Stimulated activated CD4-positive, alpha-beta T cell treated with anti-CD3 and anti-CD28 coated beads, Interleukin-12 subunit alpha, Interleukin-12 subunit beta, amount 100 ng/mL, for 24 hours (primary cell): ENCODE data around the gene CRYBB1.
A peak's percentile ranks its signal among the peaks of the same experiment; 100 is the strongest.
"Not testable (repeated sequence)": the region's sequence is repeated elsewhere in the genome, so short reads cannot be mapped to it uniquely, and the experiment has no call there.

Experiments
- DNase-seq, 2 experiments: peaks; one replicate each; pipeline ENCODE4 v3.0.0-alpha.2; 2020; ENCODE audit warnings: low read depth in 2 of 2

Gene CRYBB1

DNA sequence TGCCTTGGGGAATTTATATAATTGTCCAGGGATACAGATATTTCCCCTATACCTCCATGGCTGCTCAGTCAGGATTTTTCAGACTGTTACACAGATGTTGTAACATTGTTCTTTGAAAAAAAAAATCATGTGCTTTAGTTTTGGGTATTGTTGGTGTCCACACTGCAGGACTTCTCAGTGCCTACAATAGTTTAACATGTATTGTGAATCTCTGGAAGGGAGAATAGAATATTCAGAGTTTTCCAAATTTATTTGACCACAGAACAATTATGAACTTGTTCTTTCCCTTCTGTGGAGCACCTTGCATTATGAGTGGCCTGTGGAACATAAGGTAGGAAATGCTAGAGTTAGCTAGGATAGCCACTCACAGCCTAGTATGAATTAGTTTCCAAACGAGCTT, 18.5 kb upstream of the CRYBB1 start:
- DNase-seq: no peak

DNA sequence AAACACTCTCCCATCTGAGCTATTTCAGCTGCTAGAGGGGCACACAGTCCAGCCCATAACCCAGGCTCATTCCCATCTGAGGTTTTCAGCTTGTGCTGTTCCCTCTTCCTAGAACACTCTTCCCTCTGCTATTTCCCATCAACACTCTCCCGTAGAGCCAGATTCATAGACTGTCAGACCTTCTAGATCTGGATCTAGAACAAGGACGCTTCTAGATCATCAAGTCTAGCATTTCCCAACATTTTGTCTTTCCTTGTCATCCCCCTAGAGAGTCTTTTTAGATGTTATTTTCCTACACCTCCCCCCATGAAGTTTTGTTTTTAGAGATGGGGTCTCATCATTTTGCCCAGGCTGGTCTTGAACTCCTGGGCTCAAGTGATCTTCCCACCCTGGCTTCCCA, 17.3 kb upstream of the CRYBB1 start:
- no peak for DNase-seq

DNA sequence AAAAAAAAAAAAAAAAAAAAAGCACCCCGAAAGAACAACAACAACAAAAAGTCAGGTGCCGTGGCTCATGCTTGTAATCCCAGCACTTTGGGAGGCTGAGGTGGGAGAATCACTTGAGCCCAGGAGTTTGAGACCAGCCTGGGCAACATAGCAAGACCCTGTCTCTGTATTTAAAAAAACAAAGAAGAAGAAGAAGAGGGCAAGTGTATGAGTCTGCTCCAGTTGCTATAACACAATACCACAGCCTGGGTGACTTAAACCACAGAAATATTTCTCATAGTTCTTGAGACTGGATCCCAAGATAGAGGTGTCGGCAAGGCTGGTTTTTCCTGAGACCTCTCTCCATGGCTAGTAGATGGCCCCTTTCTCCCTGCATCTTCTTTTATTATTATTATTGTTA, 16.4 kb upstream of the CRYBB1 start:
- DNase-seq: no peak

DNA sequence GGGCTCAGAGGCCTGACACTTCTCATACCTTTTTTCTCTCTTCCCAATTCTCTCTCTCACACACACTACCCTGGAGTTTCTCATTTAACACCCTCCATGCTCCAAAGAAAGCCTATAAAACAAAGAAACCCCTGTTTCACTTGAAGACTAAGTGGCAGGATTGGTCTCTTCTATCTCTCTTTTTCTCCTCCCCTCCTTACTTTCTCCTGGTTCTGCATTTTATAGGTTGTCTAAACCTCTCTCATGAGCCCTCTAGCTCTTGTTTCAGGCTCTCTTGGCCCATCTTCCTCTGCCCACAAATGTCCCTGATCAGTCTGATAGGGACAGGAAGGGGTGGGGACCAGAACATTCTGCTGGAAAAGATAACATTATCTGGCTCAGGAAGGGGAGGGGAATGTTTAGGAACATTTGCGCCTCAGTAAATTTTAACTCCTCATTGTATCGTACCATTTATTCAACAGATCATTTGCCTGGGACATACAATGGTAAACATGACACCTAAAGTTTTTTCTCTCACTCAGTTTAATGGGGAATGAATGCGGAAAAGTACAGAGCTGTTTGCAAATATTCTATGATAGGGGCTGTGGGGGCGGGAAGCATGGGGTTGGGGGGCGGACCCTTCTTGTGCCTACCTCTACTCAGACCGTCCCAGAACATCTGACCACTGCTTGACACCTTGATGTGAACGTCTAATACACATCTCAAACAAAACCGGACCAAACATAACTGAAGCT, 14.8 kb upstream of the CRYBB1 start:
- DNase-seq: no peak

GRCh38 chr22:26631282-26631681, 13.5 kb upstream of the CRYBB1 start:
- no peak for DNase-seq

- no peak for DNase-seq
Measured at GRCh38 chr22:26629988-26630761, 12.3 kb upstream of the CRYBB1 start.

DNA sequence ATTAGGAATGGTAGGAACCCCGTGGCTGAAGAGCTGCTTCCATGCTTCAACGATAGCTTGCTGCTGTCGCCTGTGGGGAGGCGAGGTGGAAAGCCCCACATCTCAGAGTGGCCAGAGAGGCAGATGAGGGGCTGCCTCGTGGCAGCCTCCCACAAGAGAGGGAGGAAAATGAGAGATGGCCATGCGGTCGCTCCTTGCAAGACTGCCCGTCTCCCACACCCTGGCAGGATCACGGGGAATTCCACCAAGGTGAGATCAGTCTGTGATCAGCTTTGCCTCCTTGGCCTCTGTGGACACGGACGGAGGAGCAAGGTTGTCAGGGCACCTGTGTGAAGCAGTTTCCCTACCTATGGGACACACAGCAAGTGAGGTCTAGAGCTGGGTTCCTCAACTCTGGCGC, 7.0 kb upstream of the CRYBB1 start:
- no peak for DNase-seq

GRCh38 chr22:26623984-26624383, 6.2 kb upstream of the CRYBB1 start:
- no peak for DNase-seq

DNA sequence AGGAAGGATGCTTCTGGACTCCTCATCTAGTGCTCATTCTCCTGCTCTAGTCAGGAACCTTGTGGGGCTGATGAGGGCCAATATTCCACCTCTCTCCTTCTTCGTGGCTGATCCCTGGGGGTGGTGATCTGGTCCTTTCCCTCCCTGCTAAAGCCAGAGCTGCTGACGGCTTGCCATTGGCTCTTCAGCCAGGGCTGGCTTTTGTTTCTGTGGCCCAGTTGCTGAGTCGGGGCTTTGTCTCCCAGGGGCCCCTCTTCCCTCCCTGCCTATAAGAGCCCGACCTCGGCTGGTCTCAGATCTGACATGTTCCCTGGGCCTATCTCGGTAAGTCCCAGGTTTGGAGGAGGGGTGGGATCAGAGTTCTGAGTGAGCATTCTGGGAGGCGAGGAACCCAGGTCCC, 3.8 kb upstream of the CRYBB1 start, which contains the start of gene CRYBA4:
TSS of gene CRYBA4 (plus strand) at position 301 of the 400 bp plus-strand sequence. CDS start 634 bp downstream, outside the sequence.
- no peak for DNase-seq

GRCh38 chr22:26620197-26620596, 2.4 kb upstream of the CRYBB1 start:
- DNase-seq: no peak

DNA sequence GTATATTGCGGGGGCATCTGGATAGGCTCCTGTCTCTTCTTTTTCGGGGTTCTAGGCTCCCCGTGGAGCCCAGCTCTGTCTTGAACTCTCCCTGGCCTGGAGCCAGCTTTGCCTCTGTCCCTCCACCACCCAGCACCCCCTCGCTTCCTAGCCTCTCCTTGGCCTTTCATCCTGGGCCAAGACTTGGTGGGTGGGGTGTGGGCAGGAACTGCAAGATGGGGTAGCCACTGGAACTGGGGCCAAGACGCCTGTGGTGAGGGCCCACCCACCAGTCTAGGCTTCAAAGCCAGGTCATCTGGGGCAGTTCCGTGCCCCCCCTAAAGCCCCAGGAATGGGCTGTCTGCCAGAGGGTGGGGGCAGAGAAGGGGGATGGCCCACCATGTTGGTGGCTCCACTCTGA, 1.7 kb upstream of the CRYBB1 start:
- no peak for DNase-seq

DNA sequence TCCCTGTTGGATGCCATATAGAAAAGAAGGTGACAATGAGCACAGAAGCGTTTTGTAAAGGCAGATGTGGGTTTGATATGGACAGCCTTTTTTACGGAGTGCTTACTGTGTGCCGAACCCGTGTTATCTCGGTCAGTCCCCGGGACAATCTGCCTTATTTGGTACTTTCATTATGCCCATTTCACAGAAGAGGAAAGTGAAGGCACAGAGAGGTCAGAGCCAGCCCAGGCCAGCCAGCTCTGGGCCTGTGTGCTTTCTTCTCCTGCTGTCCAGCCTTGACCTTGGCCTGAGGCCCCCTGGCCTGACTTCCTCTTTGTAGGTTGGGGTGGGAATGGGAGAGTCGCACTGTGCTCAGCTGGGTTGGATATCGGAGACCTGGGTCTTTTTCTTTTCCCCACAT, 628 bp upstream of the CRYBB1 start:
- no peak for DNase-seq

- DNase-seq: no peak
Measured at GRCh38 chr22:26616650-26617049, 1.2 kb downstream of the CRYBB1 start.

DNA sequence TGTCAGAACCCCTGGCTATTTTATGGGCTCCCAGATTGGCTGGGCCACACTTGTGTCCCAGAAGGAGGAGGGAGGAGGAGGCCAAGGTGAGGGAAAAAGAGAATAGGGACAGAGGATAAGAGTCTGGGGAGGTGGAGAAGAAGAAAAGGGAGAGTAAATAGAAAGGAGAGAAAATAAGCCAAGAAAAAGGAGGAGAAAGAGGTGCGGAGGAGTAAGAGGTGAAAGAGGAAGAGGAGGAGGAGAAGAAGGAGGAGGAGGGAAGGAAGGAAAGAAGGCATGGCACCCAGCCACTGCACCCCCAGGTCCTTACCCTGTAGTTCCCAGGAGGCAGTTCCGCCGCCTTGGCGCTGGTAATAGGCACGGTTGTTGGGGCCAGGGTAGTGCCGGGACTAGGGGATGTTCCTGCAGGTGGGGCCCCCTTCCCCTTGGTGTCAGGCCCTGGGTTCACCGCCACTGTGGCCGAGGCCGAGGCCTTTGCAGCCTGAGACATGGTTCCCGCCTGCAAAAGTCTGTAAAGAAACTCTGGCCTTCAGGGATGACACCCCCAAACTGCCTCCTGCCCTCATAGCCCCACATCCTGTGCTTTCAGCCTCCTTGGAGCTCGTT, 1.9 kb downstream of the CRYBB1 start:
- no peak for DNase-seq

DNA sequence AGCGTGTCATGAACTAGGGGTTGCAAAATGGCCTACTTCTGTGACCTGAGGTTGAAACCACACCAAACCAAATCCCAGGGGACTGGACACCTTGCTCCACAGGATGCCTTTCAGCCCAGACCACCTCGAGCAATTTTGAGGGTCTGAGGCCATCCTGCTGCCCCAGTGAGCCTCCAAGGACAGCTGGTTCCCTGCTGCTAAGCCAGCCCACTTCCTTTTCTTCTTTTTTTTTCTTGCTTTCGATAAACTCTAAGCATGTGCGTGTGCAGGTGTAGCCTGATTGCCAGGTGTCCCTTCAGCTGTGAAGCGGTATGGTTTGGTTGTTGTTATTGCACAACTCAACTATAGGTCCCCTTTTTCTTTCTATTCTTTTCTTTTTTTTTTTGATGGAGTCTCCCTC, 2.7 kb downstream of the CRYBB1 start:
- no peak for DNase-seq

GRCh38 chr22:26614322-26614721, 3.5 kb downstream of the CRYBB1 start:
- no peak for DNase-seq

DNA sequence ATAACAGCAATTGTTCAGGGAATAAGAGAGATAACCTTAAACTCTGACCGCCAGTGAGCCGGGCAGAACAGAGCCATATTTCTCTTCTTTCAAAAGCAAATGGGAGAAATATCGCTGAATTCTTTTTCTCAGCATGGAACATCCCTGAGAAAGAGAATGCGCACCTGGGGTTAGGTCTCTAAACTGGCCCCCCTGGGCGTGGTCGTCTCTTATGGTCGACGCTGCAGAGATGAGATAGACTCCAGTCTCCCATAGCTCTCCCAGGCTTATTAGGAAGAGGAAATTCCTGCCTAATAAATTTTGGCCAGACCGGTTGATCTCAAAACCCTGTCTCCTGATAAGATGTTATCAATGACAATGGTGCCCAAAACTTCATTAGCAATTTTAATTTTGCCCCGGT, 4.1 kb downstream of the CRYBB1 start:
- DNase-seq: not testable (repeated sequence)

GRCh38 chr22:26612652-26613051, 5.2 kb downstream of the CRYBB1 start:
- DNase-seq: no peak

DNA sequence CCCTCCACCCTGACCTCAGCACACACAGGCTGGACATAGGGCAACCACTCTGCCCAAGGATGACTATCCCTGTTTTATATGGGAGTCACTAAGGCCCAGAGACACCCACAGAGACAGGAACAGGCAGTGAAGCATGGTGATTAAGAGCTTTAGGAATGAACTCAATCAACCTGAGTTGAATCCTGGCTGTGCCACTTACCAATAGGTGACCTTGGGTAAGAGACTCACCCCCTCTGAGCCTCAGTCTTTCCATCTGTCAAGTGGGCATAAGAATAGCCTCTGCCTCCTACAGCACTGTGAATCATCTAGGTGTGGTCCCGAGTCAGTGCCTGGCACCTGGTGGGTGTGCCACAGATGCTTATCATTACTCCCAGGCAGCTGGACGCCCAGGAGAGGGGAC, 6.8 kb downstream of the CRYBB1 start:
- no peak for DNase-seq

GRCh38 chr22:26610072-26610958, 7.5 kb downstream of the CRYBB1 start:
- peak in 1 of 2 experiments; percentile 32 for DNase-seq

GRCh38 chr22:26609287-26609686, 8.5 kb downstream of the CRYBB1 start:
- DNase-seq: no peak

GRCh38 chr22:26608129-26608528, 9.7 kb downstream of the CRYBB1 start:
- no peak for DNase-seq
